NCI-H2029 (cell line): ENCODE measurements around the gene ZNF516.
"Not testable (repeated sequence)": the region's sequence is repeated elsewhere in the genome, so short reads cannot be mapped to it uniquely, and the experiment has no call there.

Experiments used
- DNase-seq: peaks from one replicate; lab custom pipeline; 2025; lab: John Stamatoyannopoulos, UW

Gene ZNF516

GRCh38 chr18:76490670-76491472 is 4.2 kb downstream of the ZNF516 start:
- no peak for DNase-seq

DNA sequence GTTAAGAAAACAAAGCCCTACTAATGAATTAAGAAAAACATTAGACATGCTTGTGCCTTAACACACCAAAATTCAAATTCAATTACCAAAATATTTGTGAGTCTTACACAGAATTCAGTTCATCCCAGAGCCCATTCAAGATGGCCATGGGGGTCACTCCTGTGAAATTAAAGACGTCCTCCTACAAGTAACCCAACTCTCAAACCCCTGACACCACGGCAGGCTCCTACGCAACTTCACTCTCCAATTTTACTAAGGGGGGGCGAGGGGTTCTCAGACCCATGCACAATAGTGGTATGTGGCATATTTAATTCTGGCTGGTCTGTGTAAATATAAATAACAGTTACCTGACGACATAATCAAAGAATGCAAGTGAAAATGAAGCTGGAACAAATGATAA is 5.0 kb downstream of the ZNF516 start:
- no peak for DNase-seq

- no peak for DNase-seq
Measured at GRCh38 chr18:76489081-76489480, 6.0 kb downstream of the ZNF516 start.

- no peak for DNase-seq
Measured at GRCh38 chr18:76488190-76488589, 6.9 kb downstream of the ZNF516 start.

- no peak for DNase-seq
Measured at GRCh38 chr18:76487782-76488181, 7.3 kb downstream of the ZNF516 start.

DNA sequence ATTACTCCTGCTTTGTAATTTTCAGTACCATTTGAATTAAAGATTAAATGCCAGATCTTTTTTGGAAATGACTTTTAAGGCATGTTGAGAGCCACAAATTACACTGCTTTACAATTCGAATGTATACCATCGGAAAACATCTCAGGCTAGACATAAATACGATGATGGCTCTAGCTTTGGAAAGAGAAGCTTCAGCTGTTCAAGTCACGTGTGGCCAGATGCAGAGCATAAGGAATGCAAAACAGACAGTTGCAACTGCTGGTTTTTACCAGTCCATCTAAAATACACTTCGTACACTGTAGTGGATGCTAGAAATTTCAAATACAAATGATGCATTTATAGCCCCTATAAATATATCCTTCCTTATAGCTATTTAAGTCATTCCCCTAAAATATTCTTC is 8.0 kb downstream of the ZNF516 start:
- DNase-seq = no peak

GRCh38 chr18:76486574-76486973 is 8.5 kb downstream of the ZNF516 start:
- DNase-seq = no peak

DNA sequence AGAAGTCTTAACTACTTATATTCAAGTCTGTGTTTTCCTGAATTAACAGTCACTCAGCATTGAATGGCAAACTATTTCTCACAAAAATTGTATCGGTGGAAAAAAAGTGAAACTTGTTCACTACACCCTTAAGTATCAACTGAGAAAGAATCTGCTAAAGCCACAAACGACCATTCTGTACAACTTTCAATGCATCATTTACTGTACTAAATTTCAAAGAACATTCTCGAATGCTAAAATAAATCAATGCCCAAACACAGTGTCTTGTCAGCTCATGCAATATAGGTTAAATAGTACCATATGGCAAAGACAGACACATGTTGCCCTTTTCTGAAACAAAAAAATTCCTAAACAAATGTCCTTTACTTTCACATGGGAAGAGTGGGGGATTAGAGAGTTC is 9.0 kb downstream of the ZNF516 start:
- no peak for DNase-seq

- DNase-seq = no peak
Measured at GRCh38 chr18:76484749-76485387, 10.2 kb downstream of the ZNF516 start.

DNA sequence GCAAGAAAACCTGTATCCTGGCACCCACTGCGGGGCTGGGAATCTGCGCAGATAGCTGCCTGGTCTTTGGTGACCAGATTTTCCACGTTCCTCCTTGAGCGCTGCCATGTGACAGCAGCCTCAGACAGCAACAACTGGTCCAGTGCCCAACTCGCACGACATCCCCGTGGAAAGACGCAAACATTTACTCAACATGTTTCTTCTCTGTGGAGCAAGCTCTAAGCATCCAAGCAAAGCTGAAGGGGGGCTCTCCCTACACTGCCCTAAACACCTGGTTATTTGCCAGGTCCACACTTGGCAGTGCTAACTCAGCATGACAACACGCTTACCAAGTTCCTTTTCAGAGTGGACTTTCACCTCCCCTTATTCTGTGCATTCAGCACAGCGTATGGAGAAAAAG is 11.3 kb downstream of the ZNF516 start:
- no peak for DNase-seq

DNA sequence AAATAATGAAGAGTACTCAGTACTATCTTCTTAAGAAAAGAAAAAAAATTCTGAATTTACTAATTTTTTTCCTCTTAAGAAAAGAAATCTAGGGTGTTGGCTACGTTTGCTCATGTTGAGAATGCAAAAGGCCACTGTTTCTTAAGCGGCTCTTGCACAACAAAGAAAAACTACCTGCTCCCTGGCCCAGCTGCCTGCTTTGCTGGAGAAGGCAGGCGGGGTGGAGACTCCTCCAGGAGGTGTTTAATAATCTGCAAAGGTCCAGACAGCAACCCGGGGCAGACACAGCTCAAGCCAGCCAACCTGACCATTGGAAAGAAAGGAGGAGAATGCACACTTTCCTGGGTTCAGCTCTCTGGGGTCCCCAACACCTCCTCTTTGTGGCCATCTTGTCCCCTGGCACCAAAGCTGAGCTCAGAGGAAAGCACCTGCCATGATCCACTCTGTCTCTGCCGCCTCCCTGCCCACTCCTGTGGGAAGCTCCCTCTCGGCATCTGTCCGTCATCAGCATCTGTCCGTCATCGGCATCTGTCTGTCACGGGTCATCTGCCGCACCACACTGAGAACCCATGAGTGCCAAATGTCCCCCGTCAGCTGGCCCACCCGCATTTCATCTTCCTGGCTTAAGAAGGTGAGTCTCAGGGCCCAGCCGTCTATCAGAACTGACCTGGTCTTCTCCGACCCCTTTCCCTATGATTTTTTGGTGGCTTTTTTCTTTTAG is 11.9 kb downstream of the ZNF516 start:
- no peak for DNase-seq

- DNase-seq = no peak
Measured at GRCh38 chr18:76482267-76482666, 12.8 kb downstream of the ZNF516 start.

- DNase-seq = no peak
Measured at GRCh38 chr18:76480913-76481312, 14.1 kb downstream of the ZNF516 start.

- DNase-seq = no peak
Measured at GRCh38 chr18:76479351-76480238, 15.4 kb downstream of the ZNF516 start.

GRCh38 chr18:76476665-76477561 is 18.1 kb downstream of the ZNF516 start:
- no peak for DNase-seq

GRCh38 chr18:76475450-76476194 is 19.4 kb downstream of the ZNF516 start:
- no peak for DNase-seq

- DNase-seq = no peak
Measured at GRCh38 chr18:76474824-76475223, 20.2 kb downstream of the ZNF516 start.

GRCh38 chr18:76473521-76473920 is 21.5 kb downstream of the ZNF516 start:
- not testable (repeated sequence) for DNase-seq

GRCh38 chr18:76472829-76473228 is 22.2 kb downstream of the ZNF516 start:
- DNase-seq = no peak

DNA sequence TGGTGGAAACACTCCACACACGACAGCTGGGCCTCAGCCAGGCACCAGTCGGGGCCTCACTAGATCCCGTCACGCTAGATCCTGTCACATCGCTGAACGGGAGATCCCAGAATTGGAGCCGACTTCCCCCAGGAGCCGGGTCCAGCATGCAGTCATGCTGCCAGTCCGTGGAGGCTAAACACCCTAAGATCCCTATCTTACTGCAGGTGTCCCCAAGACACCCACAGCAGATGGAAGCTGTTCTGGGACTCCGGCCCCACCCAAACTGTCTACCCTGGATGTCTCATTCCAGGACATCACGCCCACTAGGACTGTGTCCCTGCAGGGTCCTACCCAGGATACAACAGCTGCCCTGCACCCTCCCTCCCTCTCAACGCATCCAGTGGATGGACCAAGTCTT is 23.4 kb downstream of the ZNF516 start:
- DNase-seq = no peak
